ENCODE results near the gene ANGPTL8.

The ANGPTL8 gene

GRCh38 chr19:11236324-11237301, 2.8 kb upstream of the ANGPTL8 start:
- DNase-seq (ENCODE audit: low read depth): no peak

DNA sequence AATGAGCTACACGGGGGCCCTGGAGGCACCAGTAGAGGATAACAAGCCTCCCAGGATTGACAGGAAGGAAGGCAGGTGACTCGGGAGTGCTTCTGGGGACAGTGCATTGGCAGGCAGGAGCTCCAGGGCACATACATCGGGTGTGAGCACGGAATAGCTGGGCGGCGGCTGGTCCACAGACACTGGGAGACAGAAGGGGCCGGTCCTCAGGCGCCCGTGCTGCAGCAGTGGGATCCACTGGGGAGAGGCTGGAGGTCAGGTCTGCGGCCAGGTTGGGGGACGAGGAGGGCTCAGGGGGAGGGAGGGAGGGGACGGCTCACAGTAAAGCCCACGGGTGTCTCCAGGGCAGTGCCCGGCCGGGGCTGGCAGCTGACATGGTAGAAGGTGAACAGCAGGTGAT, 2.1 kb upstream of the ANGPTL8 start:
- DNase-seq (ENCODE audit: low read depth): no peak

GRCh38 chr19:11238041-11238440, 1.4 kb upstream of the ANGPTL8 start:
- DNase-seq (ENCODE audit: low read depth): no peak

DNA sequence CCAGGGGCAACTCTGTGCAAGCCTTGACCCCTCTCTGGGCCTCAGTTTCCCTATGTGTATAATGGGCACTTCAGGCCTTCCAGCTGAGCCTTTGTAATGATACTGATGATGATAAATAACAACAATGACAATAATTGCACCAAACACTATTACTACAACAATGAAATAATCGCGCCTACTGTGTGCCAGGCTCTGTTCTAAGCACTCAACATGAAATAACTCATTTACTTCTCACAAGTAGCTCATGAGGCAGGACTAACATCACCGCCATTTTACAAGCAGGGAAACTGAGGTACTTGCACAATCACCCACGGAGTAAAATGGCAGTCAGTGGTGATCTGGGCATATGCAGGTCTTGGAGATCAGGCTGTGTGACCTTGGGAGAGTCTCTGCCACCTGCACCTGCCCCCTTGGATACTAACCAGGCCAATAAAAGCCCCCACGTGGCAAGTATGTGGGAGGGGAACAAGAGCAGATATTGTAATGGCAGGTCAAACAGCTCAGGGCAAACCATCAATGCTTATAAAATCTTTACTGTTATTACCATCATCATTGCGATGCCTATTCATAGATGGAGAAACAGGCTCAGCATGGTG, 540 bp upstream of the ANGPTL8 start:
- no peak for DNase-seq (ENCODE audit: low read depth)

DNA sequence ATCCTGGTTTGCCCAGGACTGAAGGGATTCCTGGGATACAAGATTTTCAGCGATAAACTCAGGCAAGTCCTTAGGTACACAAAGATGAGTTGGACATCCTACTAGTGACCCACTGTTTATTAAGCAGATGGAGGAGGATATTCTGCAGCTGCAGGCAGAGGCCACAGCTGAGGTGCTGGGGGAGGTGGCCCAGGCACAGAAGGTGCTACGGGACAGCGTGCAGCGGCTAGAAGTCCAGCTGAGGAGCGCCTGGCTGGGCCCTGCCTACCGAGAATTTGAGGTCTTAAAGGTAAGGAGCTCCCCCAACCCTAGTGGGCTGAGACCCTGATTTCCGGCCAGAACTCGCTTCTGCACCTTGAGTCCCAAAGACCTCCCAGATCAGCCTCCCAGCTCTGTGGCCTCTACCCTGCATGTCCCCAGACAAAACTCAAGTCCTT, 607 bp downstream of the ANGPTL8 start:
- no peak for DNase-seq (ENCODE audit: low read depth)

DNA sequence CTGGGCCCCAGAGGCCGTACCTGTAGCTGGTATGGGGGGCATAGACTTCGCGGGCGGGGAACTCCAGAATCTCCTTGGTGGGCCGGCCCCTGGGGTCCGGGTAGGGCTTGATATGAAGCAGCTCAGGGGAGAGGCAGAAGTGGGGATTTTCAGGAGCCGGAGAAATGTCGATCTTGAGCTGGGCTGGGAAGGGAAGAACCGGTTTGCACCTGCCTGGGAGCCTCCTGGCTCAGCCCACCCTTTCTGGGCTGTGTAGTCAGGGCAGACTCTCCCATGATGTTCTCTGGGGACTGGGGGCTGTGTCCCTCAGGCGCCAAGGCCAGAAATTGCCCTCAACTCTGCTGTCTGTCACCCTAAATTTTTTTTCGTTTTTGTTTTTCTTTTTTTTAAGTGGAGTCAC, 2.6 kb downstream of the ANGPTL8 start:
- DNase-seq (ENCODE audit: low read depth): no peak

DNA sequence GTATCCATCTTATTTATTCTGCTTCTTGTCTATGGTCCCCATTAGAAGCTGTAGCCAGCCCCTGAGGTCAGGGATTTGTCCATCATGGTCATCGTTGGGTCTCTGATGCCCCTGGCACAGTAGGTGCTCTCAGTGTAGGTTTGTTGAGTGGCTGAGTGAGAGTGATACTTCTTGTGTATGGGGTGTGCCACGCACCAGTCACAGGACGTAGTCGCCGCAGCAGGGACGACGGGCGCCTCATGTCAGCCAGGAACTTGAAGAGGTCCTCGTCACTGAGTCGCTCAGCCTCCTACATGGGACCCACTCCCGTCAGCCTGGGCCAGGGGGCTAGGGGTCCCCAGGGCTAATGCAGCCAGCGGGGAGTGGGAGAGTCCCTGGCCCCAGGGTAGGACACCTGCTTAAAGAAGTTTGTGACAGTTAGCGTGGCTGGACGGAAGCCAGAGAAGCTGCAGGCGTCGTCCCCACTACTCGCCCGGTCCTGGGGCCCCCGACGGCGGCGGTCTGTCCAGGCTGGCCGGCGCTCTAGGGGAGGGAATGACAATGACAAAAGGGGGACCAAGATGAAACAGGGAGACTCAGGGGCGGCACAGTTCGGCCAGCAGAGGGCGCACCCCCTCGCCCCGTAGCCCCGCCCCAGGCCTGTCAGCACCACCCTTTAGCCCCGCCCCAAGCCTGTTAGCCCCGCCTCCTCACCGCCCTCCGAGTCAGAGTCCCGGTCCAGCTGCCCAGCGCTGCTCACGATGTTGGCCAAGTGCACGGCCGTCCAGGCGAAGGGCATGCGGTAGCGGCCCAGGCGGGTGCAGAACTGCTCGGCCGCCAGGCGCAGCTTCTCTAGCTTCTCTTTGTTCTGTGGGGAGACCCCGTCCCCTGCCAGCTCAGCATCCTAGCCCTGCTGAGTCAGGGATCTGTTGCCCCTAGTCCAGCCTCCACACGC, 3.7 kb downstream of the ANGPTL8 start:
- peak; percentile 75 for DNase-seq (ENCODE audit: low read depth)

DNA sequence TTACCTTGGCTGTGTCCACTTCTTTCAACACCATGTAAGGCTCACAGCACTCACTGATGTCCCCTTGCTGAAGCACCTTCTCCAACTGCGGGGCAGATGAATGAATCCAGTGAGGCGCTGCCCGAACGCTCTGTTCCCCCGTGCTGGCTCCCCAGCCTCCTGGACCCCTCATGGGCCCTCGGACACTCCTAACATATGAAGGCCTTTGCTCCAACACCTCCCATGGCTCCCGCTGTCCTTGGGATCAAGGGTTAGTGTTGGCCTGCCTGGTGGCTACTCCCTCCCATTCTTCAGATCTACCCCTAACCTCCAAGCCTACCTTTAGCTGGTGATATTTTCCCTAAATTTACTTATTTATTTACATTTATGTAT, 4.4 kb downstream of the ANGPTL8 start:
- DNase-seq (ENCODE audit: low read depth): no peak

- no peak for DNase-seq (ENCODE audit: low read depth)
Observed at GRCh38 chr19:11244846-11245589, 5.6 kb downstream of the ANGPTL8 start.

- DNase-seq (ENCODE audit: low read depth): no peak
Observed at GRCh38 chr19:11246941-11247340, 7.5 kb downstream of the ANGPTL8 start.

GRCh38 chr19:11247391-11247790, 8.0 kb downstream of the ANGPTL8 start:
- no peak for DNase-seq (ENCODE audit: low read depth)

GRCh38 chr19:11247934-11248333, 8.5 kb downstream of the ANGPTL8 start:
- DNase-seq (ENCODE audit: low read depth): no peak

DNA sequence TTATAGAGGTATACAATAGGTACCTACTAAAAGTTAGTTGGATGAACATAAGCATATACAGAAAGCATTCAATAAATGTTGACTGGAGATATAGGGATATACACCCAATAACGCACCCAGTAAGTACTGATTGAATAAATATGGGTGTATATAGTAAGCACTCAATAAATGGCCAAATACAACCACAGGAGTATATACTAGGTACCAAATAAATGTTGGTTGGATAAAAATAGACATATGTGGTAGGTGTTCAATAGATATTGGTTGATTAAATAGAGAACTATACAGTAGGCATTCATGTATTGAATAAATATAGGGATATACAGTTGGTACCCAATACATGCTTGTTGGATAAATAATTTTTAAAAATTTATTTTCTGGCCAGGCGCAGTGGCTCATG, 9.4 kb downstream of the ANGPTL8 start:
- no peak for DNase-seq (ENCODE audit: low read depth)

DNA sequence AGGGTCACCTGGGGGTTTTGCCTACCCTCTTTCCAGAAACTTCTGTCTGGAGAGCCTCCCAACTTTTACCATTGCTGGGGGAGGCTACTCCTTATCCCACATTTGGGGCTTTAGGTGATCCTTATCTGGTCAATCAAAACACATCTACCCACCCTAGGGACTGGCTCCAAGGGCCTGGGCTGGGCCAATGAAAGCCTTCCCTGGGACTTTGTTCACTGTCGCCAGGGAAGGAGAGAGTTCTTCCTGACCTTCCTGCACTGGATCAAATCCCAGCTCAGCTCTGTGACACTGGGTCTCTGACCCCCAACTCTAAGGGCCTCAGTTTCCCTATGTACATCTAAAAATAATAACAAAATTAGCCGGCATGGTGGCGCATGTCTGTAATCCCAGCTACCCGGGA, 11.8 kb downstream of the ANGPTL8 start:
- no peak for DNase-seq (ENCODE audit: low read depth)

- no peak for DNase-seq (ENCODE audit: low read depth)
Observed at GRCh38 chr19:11251650-11252314, 12.4 kb downstream of the ANGPTL8 start.

DNA sequence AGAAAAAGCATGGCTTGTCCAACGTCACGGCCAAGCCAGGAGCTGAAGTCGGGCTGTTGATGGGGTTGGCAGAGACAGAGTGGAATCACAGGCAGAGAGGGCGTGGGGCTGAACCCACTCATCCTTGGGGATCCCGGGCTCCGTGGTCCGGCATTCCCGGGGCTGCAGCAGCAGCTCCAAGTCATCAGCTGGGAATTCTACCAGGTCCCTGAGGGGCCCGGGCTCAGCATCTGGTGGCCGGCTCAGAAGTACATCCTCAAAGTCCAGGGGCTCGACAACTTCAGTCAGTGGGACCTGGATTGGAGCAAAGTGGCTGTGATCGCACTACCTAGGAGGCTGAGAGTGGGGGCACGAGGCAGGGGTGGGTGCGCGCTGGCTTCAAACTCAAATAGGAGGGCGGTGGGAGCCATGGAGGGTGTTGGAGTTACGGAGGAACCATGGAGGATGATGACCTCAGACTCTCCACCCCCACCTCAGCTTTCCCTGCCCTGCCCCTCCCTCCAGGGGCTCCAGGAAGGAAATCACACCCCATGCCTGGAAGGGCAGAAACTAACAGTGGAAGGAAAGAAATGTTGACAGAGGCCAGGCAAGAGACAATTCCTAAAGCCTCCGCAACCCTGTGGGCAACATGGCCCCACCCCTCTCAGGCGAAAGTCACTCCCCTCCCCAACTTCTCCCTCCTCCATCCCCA, 13.4 kb downstream of the ANGPTL8 start:
- DNase-seq (ENCODE audit: low read depth): no peak

GRCh38 chr19:11254666-11255065, 15.2 kb downstream of the ANGPTL8 start:
- DNase-seq (ENCODE audit: low read depth): no peak

DNA sequence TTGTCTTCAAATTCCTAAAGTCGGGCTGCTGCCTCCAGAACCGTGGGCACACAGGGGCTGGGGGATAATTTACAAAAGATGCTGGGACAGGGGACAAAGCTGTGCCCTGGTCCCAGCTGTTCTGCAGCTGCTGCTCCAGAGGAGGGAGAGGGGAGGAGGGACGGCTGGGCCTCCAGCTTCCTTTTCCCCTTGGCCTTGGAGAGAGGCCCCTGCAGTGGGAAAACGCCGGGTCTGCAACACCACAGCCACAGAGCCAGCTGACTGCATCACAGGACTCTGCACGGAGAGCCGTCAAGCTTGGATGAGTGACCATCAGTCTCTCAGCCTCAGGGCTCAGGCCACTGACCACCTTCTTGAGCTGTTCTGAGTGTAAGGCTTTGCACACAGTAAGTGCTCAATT, 16.8 kb downstream of the ANGPTL8 start:
- no peak for DNase-seq (ENCODE audit: low read depth)

GRCh38 chr19:11257846-11258380, 18.5 kb downstream of the ANGPTL8 start:
- no peak for DNase-seq (ENCODE audit: low read depth)

DNA sequence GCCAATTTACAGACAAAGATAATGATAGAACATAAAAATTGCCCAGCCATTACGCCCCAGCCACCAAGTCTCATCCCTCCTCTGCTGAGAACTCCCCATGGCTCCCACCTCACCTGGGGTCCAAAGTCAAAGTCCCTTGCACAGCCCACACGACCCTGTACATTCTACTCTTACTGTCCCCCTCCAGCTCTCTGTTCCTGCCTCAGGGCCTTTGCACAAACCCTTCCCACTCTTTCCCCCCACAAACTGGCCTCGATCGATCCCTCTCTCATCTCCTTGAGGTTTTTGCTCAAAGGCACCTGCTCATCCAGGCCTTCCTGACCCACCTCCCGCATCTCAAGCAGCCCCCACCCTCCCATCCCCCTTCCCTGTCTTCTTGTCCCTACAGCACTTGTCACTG, 21.6 kb downstream of the ANGPTL8 start:
- no peak for DNase-seq (ENCODE audit: low read depth)
